Endodermal cell (in vitro differentiated cells): ENCODE measurements around the gene ZNRF3. TPM values are rescaled to one million over a fixed set of nuclear protein-coding genes. Genes with fewer than 3 reads are reported as not detected.

Source experiments
- DNase-seq: peaks from one replicate; pipeline ENCODE4 v3.0.0-alpha.2; 2017
- H3K27ac ChIP-seq: 2 replicates; pipeline ENCODE4 v1.5.1; 2013; ENCODE audit warnings: mild to moderate bottlenecking, low read depth, low read length, moderate library complexity
- H3K27me3 ChIP-seq: 2 replicates; pipeline ENCODE4 v1.6.1; 2013; ENCODE audit warnings: mild to moderate bottlenecking, low read length, moderate library complexity; ENCODE audit not compliant: insufficient read depth, control insufficient read depth, poor library complexity, severe bottlenecking
- H3K36me3 ChIP-seq: 2 replicates; pipeline ENCODE4 v1.7.0; 2013; ENCODE audit warnings: mild to moderate bottlenecking, low read length, moderate library complexity; ENCODE audit not compliant: control insufficient read depth, insufficient read depth
- H3K4me1 ChIP-seq: one replicate; pipeline ENCODE4 v1.7.0; 2013; ENCODE audit warnings: low read length; ENCODE audit not compliant: control insufficient read depth, insufficient read depth
- H3K4me3 ChIP-seq: 2 replicates; pipeline ENCODE4 v1.5.1; 2013; ENCODE audit warnings: mild to moderate bottlenecking, low read length, moderate library complexity
- H3K9ac ChIP-seq: 2 replicates; pipeline ENCODE4 v1.6.1; 2013; ENCODE audit warnings: mild to moderate bottlenecking, low read length, moderate library complexity; ENCODE audit not compliant: poor library complexity, severe bottlenecking; ENCODE audit errors: extremely low read depth
- H3K9me3 ChIP-seq: 2 replicates; pipeline ENCODE4 v1.6.1; 2013; ENCODE audit warnings: mild to moderate bottlenecking, low read length, moderate library complexity; ENCODE audit not compliant: control insufficient read depth
- H3K27ac Mint-ChIP-seq: 2 replicates; pipeline ENCODE4 v1.8.0; 2020; ENCODE audit warnings: mixed read lengths
- H3K27me3 Mint-ChIP-seq: 2 replicates; pipeline ENCODE4 v1.8.0; 2021; ENCODE audit warnings: mild to moderate bottlenecking, mixed read lengths; ENCODE audit not compliant: insufficient read depth
- H3K36me3 Mint-ChIP-seq: 2 replicates; pipeline ENCODE4 v1.8.0; 2020; ENCODE audit warnings: low read depth, mixed read lengths
- H3K4me1 Mint-ChIP-seq: 2 replicates; pipeline ENCODE4 v1.8.0; 2020; ENCODE audit warnings: mixed read lengths
- H3K4me3 Mint-ChIP-seq: 2 replicates; pipeline ENCODE4 v1.8.0; 2020; ENCODE audit warnings: mild to moderate bottlenecking, moderate library complexity, mixed read lengths
- H3K9me3 Mint-ChIP-seq: 2 replicates; pipeline ENCODE4 v1.8.0; 2020; ENCODE audit warnings: mild to moderate bottlenecking, mixed read lengths
- WGBS, 2 experiments: methylation state at CpG; one replicate each; pipeline versions ENCODE4 v1.1.5 to v1.1.7; 2013; ENCODE audit warnings: missing lambda C conversion rate in 2 of 2, mixed read lengths in 1 of 2; ENCODE audit not compliant: insufficient coverage in 1 of 2, insufficient read length in 1 of 2; 5-methylcytosine and 5-hydroxymethylcytosine counted together
- total RNA-seq, 2 donors: library from RNA; stranded (reverse); fragmentation: NEBNext Ultra II Directional in 1 of 2; extraction: Animal tissue kit (Norgen Biotek cat#: 25700) in 1 of 2; gene quantifications; 2 replicates in 1 of 2; 3 replicates in 1 of 2; pipeline ENCODE4 v1.2.1, GENCODE V29; 2021
- TF ChIP-seq, protein P1 (sequence below): fragments of 200-600 bp; sonication (generic); conservative IDR thresholded peaks from 2 replicates; pipeline ENCODE4 v1.5.0; 2021; ENCODE audit warnings: antibody characterized with exemption, mild to moderate bottlenecking

Gene ZNRF3
- total RNA-seq, 2 donors from 2014 or later: 15.8 to 19.8 TPM

DNA sequence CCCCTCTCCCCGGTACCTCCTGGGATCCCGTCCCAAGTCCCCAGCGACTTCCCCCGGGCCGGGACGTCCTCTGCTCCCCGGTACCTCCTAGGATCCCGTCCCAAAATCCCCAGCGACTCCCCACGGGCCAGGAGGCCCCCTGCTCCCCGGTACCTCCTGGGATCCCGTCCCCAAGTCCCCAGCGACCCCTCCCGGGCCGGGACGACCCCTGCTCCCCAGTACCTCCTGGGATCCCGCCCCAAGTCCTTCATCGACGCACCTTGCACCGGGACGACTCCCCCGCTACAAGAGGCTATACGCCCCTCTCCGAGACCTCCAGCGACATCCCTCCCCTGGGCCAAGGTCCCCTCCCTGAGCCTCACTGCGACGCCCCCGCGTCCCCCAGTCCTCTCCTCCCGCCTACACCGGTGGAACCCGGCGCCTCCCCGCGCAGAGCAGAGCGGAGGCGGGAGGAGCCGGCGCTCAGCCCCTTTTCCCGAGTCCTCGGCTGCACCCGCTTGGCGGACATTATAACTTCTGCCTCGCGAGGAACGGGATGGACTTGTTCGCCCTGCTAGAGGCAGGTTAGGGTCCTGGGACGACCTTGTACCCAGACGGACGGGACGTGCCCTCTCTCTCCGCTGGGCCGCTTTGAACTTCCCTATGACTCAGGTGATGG lies 190.4 kb downstream of the ZNRF3 start:
- WGBS, 2 experiments: 4 to 8% methylated on average over 23 to 53 of the region's 53 CpGs
- Histone ChIP-seq H3K27ac (no peak overlapping the region), H3K27me3 (peaks cover 60% of the 10 kb centered on the region), H3K4me1 (no peaks in the 10 kb centered on the region), H3K36me3 (no peaks in the 10 kb centered on the region), H3K4me3 (peak overlapping the region; percentile 78), H3K9me3 (no peaks in the 10 kb centered on the region), H3K9ac (no peak overlapping the region)
- peaks cover 56% of the 10 kb centered on the region for H3K27me3 Mint-ChIP-seq
- H3K4me1 Mint-ChIP-seq: peaks cover 19% of the 10 kb centered on the region
- H3K36me3 Mint-ChIP-seq: no peaks in the 10 kb centered on the region
- TF ChIP-seq, protein P1, sequence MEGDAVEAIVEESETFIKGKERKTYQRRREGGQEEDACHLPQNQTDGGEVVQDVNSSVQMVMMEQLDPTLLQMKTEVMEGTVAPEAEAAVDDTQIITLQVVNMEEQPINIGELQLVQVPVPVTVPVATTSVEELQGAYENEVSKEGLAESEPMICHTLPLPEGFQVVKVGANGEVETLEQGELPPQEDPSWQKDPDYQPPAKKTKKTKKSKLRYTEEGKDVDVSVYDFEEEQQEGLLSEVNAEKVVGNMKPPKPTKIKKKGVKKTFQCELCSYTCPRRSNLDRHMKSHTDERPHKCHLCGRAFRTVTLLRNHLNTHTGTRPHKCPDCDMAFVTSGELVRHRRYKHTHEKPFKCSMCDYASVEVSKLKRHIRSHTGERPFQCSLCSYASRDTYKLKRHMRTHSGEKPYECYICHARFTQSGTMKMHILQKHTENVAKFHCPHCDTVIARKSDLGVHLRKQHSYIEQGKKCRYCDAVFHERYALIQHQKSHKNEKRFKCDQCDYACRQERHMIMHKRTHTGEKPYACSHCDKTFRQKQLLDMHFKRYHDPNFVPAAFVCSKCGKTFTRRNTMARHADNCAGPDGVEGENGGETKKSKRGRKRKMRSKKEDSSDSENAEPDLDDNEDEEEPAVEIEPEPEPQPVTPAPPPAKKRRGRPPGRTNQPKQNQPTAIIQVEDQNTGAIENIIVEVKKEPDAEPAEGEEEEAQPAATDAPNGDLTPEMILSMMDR: peak; percentile 11
- H3K27ac Mint-ChIP-seq: no peak overlapping the region
- peak; percentile 88 for DNase-seq
- peak overlapping the region; percentile 65 for H3K4me3 Mint-ChIP-seq
- H3K9me3 Mint-ChIP-seq: no peaks in the 10 kb centered on the region

DNA sequence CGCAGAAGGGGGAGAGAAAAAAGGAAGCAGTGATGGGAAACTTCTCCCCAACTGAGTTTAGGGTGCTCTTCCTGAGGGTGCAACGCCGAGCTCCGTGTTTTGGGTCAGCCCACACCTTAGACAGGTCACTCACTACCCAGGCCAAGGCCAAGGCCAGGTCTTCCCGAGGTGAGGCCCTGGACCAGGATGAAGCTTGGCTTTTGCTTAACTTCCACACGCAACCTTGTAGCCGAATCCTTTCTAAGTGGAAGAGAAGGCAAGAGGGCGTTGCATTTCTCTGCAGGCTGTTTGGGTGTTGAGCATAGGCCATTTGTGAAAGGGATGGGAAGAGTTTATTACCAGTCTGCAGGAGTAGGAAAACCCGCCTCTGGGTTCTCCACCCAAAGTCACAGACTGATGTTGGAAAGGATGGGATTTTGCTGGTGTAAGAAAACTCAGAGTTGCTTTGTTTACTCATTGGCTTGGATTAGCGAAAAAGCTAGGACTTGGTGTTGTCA lies 191.0 kb downstream of the ZNRF3 start:
- Histone ChIP-seq H3K27ac (no peak overlapping the region), H3K4me1 (no peaks in the 10 kb centered on the region), H3K4me3 (peak overlapping the region; percentile 78), H3K9me3 (no peaks in the 10 kb centered on the region), H3K36me3 (no peaks in the 10 kb centered on the region), H3K27me3 (peaks cover 59% of the 10 kb centered on the region), H3K9ac (no peak overlapping the region)
- Mint-ChIP-seq H3K27ac (no peak overlapping the region), H3K36me3 (no peaks in the 10 kb centered on the region), H3K9me3 (no peaks in the 10 kb centered on the region), H3K27me3 (peaks cover 52% of the 10 kb centered on the region), H3K4me1 (peaks cover 19% of the 10 kb centered on the region), H3K4me3 (peak overlapping the region; percentile 65)
- 72 to 87% methylated on average over 7 to 10 of the region's 10 CpGs for WGBS, 2 experiments
- DNase-seq: no peak
- TF ChIP-seq, protein P1: no peak

DNA sequence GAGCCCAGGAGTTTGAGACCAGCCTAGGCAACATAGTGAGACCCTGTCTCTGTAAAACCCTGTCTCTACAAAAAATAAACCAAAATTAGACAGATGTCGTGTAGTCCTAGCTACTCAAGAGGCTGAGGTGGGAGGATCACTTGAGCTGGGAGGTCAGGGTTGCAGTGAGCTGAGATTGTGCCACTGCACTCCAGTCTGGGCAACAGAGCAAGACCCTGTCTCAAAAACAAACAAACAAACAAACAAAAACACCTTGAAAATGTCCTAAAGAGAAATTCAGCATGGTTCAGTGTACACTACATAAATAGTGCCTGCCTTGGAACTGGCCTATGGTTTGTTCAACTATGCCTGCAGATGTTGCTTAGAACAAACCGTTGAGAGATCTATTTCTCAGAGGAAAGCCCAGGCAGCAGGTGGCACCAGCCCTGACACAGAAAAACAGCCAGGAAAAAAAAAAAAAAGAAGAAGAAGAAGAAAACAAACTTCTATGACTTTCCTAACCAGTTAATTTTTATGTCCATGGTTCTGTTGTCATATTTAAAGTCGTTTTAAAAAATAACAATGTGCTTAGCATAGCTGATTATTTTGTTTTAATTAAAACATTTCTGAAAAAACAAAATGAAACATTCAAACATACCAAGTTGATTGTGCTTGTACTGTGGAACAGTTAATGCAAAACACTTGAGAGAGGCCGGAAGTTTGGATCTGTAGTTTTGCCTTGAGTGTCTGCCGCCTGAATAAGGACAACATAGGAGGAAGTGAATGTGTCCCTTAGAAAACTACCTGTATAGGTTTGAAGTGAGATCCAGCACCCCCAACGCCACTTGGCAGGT lies 194.9 kb downstream of the ZNRF3 start:
- Histone ChIP-seq H3K27ac (no peak overlapping the region), H3K9me3 (no peaks in the 10 kb centered on the region), H3K4me3 (no peak overlapping the region), H3K9ac (no peak overlapping the region), H3K4me1 (no peaks in the 10 kb centered on the region), H3K27me3 (peaks cover 27% of the 10 kb centered on the region), H3K36me3 (no peaks in the 10 kb centered on the region)
- peaks cover 21% of the 10 kb centered on the region for H3K27me3 Mint-ChIP-seq
- no peaks in the 10 kb centered on the region for H3K9me3 Mint-ChIP-seq
- H3K36me3 Mint-ChIP-seq: no peaks in the 10 kb centered on the region
- DNase-seq: no peak
- WGBS, 2 experiments: 94 to 100% methylated on average over 4 to 5 of the region's 6 CpGs
- TF ChIP-seq, protein P1: no peak
- peaks cover 15% of the 10 kb centered on the region for H3K4me1 Mint-ChIP-seq
- no peak overlapping the region for H3K27ac Mint-ChIP-seq
- no peak overlapping the region for H3K4me3 Mint-ChIP-seq
